GM18526 (cell line): ENCODE measurements around the gene TMEM239.

Experiments
- POLR2A ChIP-seq: IDR thresholded peaks from 3 replicates; pipeline ENCODE4 v1.6.1; 2011; ENCODE audit not compliant: insufficient read length; ENCODE audit errors: extremely low read depth

Gene TMEM239

DNA sequence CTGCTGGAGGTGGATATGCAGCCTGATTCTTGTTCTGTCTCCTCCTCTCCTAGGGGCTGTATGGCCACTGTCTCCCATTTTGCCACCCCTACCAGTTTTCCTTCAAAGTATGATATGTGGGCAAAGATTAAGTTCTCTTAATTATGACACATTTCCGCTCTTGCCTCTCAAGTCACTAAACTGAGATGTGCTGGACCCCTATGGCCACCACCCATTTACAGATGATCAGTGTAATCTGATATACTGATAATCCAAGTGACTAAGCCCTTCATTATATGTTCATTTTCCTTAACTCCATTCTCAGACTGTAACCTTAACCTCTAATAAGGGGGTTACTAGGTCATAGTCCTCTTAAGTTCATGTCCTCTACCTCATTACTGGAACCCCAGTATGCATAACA lies 2.1 kb upstream of the TMEM239 start:
- no peak for TF ChIP-seq POLR2A

DNA sequence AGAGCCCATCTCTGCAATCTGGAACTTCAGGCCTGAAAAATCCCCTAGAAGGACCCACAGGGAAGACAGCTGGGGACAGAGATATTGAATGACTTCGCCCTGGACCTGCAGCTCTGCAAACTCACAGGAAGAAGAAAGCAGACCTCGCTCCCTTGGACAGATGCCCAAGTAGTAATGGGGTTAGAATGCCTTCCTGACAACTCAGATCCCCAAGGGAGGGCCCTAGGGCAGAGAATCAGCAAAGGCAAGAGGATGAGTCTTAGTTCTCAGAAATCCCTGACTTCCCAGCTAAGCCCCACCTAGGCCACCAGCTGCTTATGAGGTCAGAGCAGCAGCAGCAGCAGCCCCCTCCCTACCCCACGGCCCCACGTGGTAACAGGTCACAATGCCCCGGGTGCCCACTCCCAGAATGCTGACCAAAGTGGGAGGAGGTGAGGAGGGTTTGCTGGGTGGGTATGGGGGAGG lies 1.5 kb upstream of the TMEM239 start, which contains the start of gene C20orf141:
Gene C20orf141, plus strand, starts transcription at position 401 of the 465 bp plus-strand sequence. CDS start 198 bp downstream, outside the sequence.
- no peak for TF ChIP-seq POLR2A

DNA sequence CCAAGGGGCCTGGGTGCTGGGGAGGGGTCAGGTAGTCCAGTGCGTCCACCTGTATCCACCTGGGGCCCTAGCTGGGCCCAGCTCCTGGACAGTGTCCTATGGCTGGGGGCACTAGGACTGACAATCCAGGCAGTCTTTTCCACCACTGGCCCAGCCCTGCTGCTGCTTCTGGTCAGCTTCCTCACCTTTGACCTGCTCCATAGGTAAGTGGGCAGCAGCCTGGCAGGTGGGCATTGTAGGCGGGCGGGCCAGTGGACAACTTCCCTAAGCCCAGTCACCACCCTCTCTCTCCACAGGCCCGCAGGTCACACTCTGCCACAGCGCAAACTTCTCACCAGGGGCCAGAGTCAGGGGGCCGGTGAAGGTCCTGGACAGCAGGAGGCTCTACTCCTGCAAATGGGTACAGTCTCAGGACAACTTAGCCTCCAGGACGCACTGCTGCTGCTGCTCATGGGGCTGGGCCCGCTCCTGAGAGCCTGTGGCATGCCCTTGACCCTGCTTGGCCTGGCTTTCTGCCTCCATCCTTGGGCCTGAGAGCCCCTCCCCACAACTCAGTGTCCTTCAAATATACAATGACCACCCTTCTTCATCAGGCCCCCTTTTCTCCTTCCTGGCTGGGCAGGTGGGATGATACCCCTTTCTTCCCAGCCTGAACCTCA lies 793 bp upstream of the TMEM239 start:
- no peak for TF ChIP-seq POLR2A

DNA sequence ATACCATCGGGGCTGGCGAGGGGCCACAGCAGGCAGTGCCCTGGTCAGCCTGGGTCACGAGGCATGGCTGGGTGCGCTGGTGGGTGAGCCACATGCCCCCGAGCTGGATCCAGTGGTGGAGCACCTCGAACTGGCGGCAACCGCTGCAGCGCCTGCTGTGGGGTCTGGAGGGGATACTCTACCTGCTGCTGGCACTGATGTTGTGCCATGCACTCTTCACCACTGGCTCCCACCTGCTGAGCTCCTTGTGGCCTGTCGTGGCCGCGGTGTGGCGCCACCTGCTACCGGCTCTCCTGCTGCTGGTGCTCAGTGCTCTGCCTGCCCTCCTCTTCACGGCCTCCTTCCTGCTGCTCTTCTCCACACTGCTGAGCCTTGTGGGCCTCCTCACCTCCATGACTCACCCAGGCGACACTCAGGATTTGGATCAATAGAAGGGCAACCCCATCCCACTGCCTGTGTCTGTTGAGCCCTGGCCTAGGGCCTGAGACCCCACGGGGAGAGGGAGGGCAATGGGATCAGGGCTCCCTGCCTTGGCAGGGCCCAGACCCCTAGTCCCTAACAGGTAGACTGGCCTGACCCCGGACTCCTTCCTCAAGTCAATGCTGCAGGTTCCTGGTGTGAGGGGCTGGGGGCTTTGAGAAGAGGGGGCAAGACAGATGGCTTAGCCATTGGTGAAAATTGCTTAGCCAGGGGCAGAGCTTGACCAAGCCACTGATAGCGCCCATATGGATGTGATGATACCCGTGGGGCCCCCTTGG lies 598 bp downstream of the TMEM239 start:
- TF ChIP-seq POLR2A = no peak

DNA sequence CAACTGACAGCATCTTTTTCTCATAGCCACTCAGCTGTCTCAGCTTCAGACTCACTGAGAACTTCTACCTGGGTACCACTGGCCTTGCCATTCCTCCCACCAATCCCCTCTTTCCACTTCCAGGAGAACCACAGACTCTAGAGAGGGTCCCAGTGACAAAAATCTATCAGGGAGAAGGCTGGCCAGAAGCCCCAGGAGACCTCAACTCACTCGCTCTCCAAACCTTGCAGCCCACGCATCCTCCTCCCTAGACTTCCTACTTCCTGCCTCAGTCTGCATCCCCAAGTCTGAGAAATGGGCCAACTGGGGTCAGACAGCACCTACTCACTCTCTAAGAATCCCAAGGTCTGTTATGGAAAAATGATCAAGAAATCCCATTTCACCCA lies 1.2 kb downstream of the TMEM239 start:
- TF ChIP-seq POLR2A = no peak

DNA sequence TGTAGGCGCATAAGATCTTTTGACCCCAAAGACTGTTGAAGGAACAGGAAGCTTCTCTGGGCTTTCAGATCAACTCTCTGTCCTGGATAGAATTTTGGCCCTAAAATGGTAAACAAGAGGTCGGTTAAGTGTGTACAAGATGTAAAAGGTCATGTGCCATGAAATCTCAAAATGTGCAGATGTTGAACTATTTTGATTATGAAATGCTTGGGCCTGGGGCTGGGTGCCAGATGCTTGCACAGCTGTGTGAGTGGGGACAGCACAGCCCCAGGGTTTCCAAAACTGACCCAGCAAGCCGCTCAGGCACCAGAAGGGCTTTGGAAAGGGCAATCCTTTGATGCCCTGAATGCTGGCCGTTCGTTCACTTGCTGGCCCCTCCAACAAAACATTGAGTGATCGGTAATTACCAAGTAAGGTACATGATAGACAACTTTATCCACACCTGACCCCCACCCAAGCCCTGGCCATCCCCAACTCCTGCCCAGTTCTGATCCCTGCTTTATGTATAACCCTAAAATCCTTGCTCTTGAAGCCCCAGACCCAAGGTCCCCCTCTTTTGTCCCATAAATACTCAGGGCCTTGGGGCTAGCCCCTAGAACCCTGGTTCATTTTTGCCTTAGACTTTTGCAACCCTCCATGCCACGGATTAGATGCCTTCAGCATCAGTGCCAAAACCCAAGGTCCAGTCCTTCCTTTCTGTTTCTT lies 1.9 kb downstream of the TMEM239 start:
- no peak for TF ChIP-seq POLR2A

DNA sequence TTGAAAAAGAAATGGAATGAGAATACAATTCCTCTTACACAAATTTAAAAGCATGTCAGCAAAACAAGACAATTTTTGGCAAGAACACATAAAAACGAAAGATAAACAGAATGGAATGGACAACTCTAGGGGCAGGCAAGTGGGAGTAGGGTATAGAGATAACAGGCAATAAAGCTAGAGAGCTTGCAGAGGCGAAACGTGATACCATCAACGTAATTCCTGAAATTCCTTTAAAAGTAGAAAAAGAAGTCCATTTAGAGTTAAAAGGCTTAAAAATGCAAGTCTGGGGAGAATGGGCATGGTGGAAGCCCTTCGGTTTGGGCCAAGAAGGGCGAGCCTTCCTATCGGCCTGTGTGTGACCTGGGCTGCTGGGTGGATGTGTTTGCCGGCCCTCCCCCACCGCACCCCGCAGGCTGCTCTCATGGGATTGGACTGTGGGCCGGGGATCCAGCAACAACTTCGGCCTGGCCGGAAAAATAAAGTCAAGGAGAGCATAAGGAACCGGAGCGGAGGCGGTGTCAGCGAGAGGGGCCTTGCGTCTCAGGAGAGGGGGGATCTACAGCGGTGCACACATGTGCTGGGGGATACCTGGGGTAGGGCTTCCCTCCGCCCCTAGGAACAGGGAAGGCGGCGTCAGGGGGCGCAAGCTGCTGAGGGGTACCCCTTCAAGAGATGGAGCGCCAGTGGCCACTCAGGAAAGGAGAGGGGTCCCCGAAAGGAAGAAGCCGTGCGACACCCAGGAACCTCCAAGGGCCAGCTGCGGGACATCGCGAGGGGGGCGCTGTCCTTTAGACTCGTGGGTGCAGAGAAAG lies 4.1 kb downstream of the TMEM239 start:
- TF ChIP-seq POLR2A = no peak

DNA sequence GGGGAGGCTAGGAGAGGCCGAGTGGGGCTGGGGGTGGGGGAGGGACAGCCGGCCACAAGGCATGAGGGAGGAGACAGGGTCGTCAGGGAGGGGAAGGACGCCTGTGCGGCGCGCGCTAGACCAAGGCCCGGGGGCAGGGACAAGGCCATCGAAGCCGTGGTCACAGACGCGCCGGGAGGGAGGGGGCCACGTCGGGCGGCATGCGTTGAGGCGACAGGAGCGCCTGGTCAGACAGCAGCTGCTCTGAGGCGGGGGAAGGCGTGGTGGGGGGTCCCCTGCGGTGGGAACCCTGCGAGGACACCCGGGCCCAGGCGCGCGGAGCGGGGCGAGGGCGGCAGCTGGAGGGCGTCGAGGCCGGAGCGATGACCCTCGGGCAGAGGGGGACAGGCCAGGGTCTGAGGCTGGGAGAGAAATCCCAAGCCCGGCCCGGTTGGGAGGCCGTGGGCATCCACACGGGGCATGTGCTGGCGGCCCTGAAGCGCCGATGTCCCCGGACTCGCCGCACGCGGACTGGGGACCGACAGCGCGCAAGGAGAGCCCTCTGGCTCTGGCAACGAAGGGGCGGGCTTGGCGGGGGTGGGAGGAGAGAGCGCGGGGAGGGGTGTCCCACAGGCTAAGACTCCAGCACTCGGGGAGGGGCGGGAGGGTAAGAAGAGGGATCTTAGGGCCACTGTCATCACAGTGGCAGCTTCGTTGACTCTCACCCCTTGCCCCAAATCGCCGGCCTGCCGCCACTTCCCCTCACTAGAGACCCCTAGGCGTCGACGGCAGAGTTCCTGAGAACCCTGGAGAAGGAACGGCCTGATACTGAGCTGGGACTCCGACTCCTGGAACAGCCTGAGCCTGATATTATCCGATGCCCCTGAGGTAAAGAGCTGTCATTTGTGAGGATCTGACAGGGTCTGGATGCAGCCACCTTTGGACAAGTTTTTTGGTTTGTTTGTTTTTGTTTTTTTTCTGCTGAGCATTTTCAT lies 5.0 kb downstream of the TMEM239 start:
- no peak for TF ChIP-seq POLR2A

DNA sequence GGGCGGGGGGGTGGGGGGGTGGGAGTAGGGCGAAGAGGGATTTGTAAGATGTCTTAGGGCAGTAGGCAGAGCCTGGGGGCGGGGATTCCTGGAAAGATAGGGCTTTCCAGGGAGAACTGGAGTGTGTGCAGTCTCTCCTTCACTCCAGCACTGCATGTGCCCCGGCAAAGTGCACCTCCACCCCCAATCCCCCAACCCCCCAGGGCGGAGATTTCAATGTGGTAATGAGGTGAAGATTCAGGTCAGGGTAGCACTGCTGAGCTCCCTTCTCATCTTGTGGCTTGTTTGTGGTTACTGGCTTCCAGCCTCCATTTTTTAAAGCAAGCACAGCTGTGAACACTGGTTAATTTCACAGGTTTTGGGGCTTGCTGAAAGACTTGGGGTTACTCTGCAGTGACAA lies 5.9 kb downstream of the TMEM239 start:
- TF ChIP-seq POLR2A = no peak

DNA sequence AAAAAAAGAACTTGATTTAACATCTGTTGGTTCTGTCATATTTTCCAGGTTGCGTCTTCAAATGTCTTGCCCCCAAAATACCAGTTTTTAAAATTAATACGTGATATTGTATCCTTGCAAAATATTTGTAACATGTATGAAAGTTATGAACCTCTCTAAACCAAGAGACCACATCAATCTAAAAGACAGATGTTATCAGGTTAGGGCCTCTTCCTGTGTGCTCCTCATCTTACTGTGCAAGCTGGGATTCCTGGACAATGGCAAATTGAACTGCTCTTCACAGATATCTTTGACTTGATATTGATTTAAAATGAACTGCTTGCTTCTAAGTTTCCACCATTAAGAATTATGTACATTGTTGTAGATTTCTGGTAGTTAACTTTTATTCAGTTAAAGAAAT lies 9.6 kb downstream of the TMEM239 start:
- no peak for TF ChIP-seq POLR2A

DNA sequence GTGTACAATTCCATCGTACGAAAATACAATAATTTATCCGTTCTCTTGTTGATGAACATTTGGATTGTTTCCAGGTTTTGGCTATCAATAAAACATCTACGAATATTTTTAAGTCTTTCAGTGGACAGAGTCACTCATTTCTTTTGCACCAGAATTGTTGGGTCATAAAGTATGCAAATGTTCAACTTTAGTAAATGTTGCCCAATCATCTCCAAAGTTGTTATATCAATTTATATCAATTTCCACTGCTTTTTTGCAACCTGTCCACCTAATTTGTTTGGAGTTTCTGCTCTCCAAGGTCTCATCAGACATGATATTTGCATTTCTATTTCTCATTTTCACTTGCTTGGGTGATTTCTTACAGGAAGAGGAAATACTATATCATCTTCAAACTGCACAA lies 10.5 kb downstream of the TMEM239 start:
- TF ChIP-seq POLR2A = no peak

DNA sequence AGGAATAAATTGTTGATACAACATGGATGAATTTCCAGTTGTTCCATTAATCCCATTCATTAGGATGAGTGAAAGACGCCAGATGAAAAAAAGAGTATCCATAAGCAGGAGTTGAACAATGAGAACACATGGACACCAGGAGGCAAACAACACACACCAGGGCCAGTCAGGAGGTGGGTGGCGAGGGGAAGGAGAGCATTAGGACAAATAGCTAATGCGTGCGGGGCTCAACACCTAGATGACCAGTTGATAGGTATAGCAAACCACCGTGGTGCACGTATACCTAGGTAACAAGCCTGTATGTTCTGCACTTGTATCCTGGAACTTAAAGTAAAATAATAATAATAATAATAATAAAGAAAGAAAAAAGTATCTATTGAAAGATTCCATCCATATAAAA lies 13.2 kb downstream of the TMEM239 start:
- TF ChIP-seq POLR2A = no peak

DNA sequence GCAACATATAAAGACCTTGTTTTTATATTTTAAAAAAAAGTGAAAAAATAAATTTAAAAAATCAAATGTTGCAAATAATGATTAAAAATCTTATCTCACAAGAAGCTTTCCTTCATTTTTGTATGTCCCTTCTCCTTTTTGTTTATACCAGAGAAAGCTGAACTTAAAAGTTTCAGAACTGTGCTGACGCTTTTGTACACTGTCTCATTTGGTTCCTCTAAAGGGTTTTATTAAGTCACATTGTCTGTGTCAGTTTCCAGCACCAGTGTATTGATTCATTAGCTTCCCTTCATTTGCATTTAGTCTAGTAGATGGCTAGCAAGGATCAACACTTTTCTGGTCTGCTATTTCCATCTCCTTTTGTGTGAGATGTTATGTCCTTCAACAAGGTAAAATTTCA lies 17.6 kb downstream of the TMEM239 start:
- no peak for TF ChIP-seq POLR2A
